ENCODE measurements around the gene KPNB1.
"Not testable (repeated sequence)": the region's sequence is repeated elsewhere in the genome, so short reads cannot be mapped to it uniquely, and the experiment has no call there.

KPNB1 gene

GRCh38 chr17:47669081-47669480, 19.4 kb downstream of the KPNB1 start:
- in situ Hi-C loops (cut with MboI; ENCODE audit: low pct_unique_long_range_greater_than_20kb, low sequenced_read_pairs) = no loop called here
- no peak for DNase-seq

- in situ Hi-C loops (cut with MboI; ENCODE audit: low pct_unique_long_range_greater_than_20kb, low sequenced_read_pairs) = no loop called here
- peak; percentile 49 for DNase-seq
Measured at GRCh38 chr17:47670064-47670463, 20.3 kb downstream of the KPNB1 start.

- DNase-seq = no peak
- in situ Hi-C loops (cut with MboI; ENCODE audit: low pct_unique_long_range_greater_than_20kb, low sequenced_read_pairs) = no loop called here
Measured at GRCh38 chr17:47674499-47674898, 24.8 kb downstream of the KPNB1 start.

GRCh38 chr17:47675380-47676198, 25.9 kb downstream of the KPNB1 start:
- no peak for DNase-seq
- in situ Hi-C loops (cut with MboI; ENCODE audit: low pct_unique_long_range_greater_than_20kb, low sequenced_read_pairs) = no loop called here

GRCh38 chr17:47676199-47676472, 26.4 kb downstream of the KPNB1 start:
- in situ Hi-C loops (cut with MboI; ENCODE audit: low pct_unique_long_range_greater_than_20kb, low sequenced_read_pairs) = no loop called here

GRCh38 chr17:47676510-47677165, 26.9 kb downstream of the KPNB1 start:
- DNase-seq = no peak
- in situ Hi-C loops (cut with MboI; ENCODE audit: low pct_unique_long_range_greater_than_20kb, low sequenced_read_pairs) = no loop called here

More at GRCh38 chr17:47676199-47676472, 26.4 kb downstream of the KPNB1 start:
- DNase-seq = no peak

GRCh38 chr17:47678196-47678595, 28.5 kb downstream of the KPNB1 start:
- in situ Hi-C loops (cut with MboI; ENCODE audit: low pct_unique_long_range_greater_than_20kb, low sequenced_read_pairs) = no loop called here
- no peak for DNase-seq

GRCh38 chr17:47682138-47682537, 32.4 kb downstream of the KPNB1 start:
- in situ Hi-C loops (cut with MboI; ENCODE audit: low pct_unique_long_range_greater_than_20kb, low sequenced_read_pairs) = no loop called here

GRCh38 chr17:47682727-47683126, 33.0 kb downstream of the KPNB1 start:
- in situ Hi-C loops (cut with MboI; ENCODE audit: low pct_unique_long_range_greater_than_20kb, low sequenced_read_pairs); DNase-seq: not testable (repeated sequence)

More at GRCh38 chr17:47682138-47682537, 32.4 kb downstream of the KPNB1 start:
- no peak for DNase-seq

GRCh38 chr17:47684025-47684424, 34.3 kb downstream of the KPNB1 start:
- DNase-seq = no peak
- in situ Hi-C loops (cut with MboI; ENCODE audit: low pct_unique_long_range_greater_than_20kb, low sequenced_read_pairs) = no loop called here

- in situ Hi-C loops (cut with MboI; ENCODE audit: low pct_unique_long_range_greater_than_20kb, low sequenced_read_pairs) = no loop called here
- DNase-seq = no peak
Measured at GRCh38 chr17:47684535-47685193, 34.9 kb downstream of the KPNB1 start.

GRCh38 chr17:47685556-47686275, 36.0 kb downstream of the KPNB1 start:
- in situ Hi-C loops (cut with MboI; ENCODE audit: low pct_unique_long_range_greater_than_20kb, low sequenced_read_pairs) = no loop called here
- DNase-seq = no peak

GRCh38 chr17:47686276-47686635, 36.5 kb downstream of the KPNB1 start:
- in situ Hi-C loops (cut with MboI; ENCODE audit: low pct_unique_long_range_greater_than_20kb, low sequenced_read_pairs) = no loop called here
- DNase-seq = no peak

- no peak for DNase-seq
- in situ Hi-C loops (cut with MboI; ENCODE audit: low pct_unique_long_range_greater_than_20kb, low sequenced_read_pairs) = no loop called here
Measured at GRCh38 chr17:47686664-47687327, 37.1 kb downstream of the KPNB1 start.

- no peak for DNase-seq
- in situ Hi-C loops (cut with MboI; ENCODE audit: low pct_unique_long_range_greater_than_20kb, low sequenced_read_pairs) = no loop called here
Measured at GRCh38 chr17:47687328-47687690, 37.6 kb downstream of the KPNB1 start.

GRCh38 chr17:47687748-47688147, 38.0 kb downstream of the KPNB1 start:
- in situ Hi-C loops (cut with MboI; ENCODE audit: low pct_unique_long_range_greater_than_20kb, low sequenced_read_pairs) = no loop called here
- no peak for DNase-seq

- in situ Hi-C loops (cut with MboI; ENCODE audit: low pct_unique_long_range_greater_than_20kb, low sequenced_read_pairs) = no loop called here
- DNase-seq = no peak
Measured at GRCh38 chr17:47690121-47690520, 40.4 kb downstream of the KPNB1 start.

- DNase-seq = no peak
- in situ Hi-C loops (cut with MboI; ENCODE audit: low pct_unique_long_range_greater_than_20kb, low sequenced_read_pairs) = no loop called here
Measured at GRCh38 chr17:47692137-47692894, 42.6 kb downstream of the KPNB1 start.

Data from KBM-7 (cell line).